Panc1 (cell line): ENCODE results near the gene MAP3K6. TPM values are rescaled to one million over a fixed set of nuclear protein-coding genes. Genes with fewer than 3 reads are reported as not detected.

Source experiments
- ATAC-seq: fragments of 200-7000 bp; cut with Tn5 transposase; 2 replicates; pipeline ENCODE4 v1.9.1; 2020; ENCODE audit warnings: mild to moderate bottlenecking, moderate library complexity
- BruUV-seq: library from RNA; stranded (reverse); fragments of 400-500 nt; replicated peaks from 2 replicates; lab custom pipeline; 2021; lab: Mats Ljungman, UMichigan
- CTCF ChIA-PET: fragments of 300-600 bp; sonication (Branson Sonifier 250); formaldehyde crosslinking; loops from one replicate; lab custom pipeline; 2022; ENCODE audit warnings: antibody characterized with exemption; lab: Charles Lee
- POLR2A ChIA-PET: fragments of 300-600 bp; sonication (Branson Sonifier 250); formaldehyde crosslinking; loops from one replicate; lab custom pipeline; 2022; ENCODE audit warnings: antibody characterized with exemption; lab: Charles Lee
- DNase-seq: peaks from one replicate; pipeline ENCODE4 v3.0.0-alpha.2; 2010; ENCODE audit warnings: low read depth, low spot score
- H3K27ac ChIP-seq: 2 replicates; pipeline ENCODE4 v1.5.1; 2011; ENCODE audit warnings: mild to moderate bottlenecking, low read length, inconsistent platforms
- H3K27me3 ChIP-seq: fragments of 200-500 bp; sonication (Bioruptor generic); 2 replicates; pipeline ENCODE4 v1.6.0; 2014; ENCODE audit warnings: low read length, inconsistent platforms; ENCODE audit not compliant: control insufficient read depth, insufficient read depth
- H3K36me3 ChIP-seq: fragments of 200-500 bp; sonication (Bioruptor generic); 2 replicates; pipeline ENCODE4 v1.5.1; 2014; ENCODE audit warnings: inconsistent platforms, mild to moderate bottlenecking, low read length, moderate library complexity; ENCODE audit not compliant: control insufficient read depth, insufficient read depth
- H3K4me1 ChIP-seq: 2 replicates; pipeline ENCODE4 v1.5.1; 2011; ENCODE audit warnings: inconsistent platforms, mild to moderate bottlenecking, low read length, moderate library complexity; ENCODE audit not compliant: control insufficient read depth, insufficient read depth
- H3K4me3 ChIP-seq, 2 experiments: 2 replicates each; pipeline ENCODE4 v1.5.1; 2011 to 2012; ENCODE audit warnings: low read depth in 2 of 2, low read length in 2 of 2, mild to moderate bottlenecking in 2 of 2, inconsistent platforms in 1 of 2, moderate library complexity in 1 of 2
- H3K9me3 ChIP-seq: fragments of 200-500 bp; sonication (Bioruptor generic); 2 replicates; pipeline ENCODE4 v1.5.1; 2014; ENCODE audit warnings: low read depth, mild to moderate bottlenecking, inconsistent platforms, low read length, moderate library complexity; ENCODE audit not compliant: control insufficient read depth, insufficient read depth
- POLR2AphosphoS5 ChIP-seq: IDR thresholded peaks from 2 replicates; pipeline ENCODE4 v1.6.1; 2012; ENCODE audit warnings: mild to moderate bottlenecking, low read depth, low read length, moderate library complexity
- REST ChIP-seq, 2 experiments: IDR thresholded peaks; 2 replicates each; pipeline ENCODE4 v1.6.1; 2011 to 2012; ENCODE audit warnings: low read depth in 2 of 2, control low read depth in 1 of 2, low read length in 1 of 2, mild to moderate bottlenecking in 1 of 2, moderate library complexity in 1 of 2; ENCODE audit not compliant: insufficient read depth in 1 of 2
- SIN3A ChIP-seq: IDR thresholded peaks from 2 replicates; pipeline ENCODE4 v1.6.1; 2012; ENCODE audit warnings: low read depth, mild to moderate bottlenecking, low read length, moderate library complexity, borderline replicate concordance; ENCODE audit not compliant: insufficient read depth
- TCF7L2 ChIP-seq: IDR thresholded peaks from 2 replicates; pipeline ENCODE4 v1.6.1; 2011; ENCODE audit warnings: mild to moderate bottlenecking, low read depth, low read length, inconsistent platforms
- in situ Hi-C: cut with HindIII; loops from 2 replicates; pipeline ENCODE4 v1.10.0; 2016; ENCODE audit warnings: low sequenced_read_pairs, low pct_unique_long_range_greater_than_20kb
- intact Hi-C: fragments of 100-400 bp; cut with micrococcal nuclease; formaldehyde crosslinking; loops from one replicate; pipeline ENCODE4 v1.10.0; 2022; ENCODE audit not compliant: unreplicated experiment
- total RNA-seq: library from RNA; stranded (reverse); gene quantifications from one replicate; pipeline ENCODE4 v1.2.1, GENCODE V29; 2021; ENCODE audit not compliant: unreplicated experiment
- TF ChIP-seq, protein P1 (sequence below): fragments of 450-650 bp; IDR thresholded peaks from 2 replicates; pipeline ENCODE4 v1.5.1; 2017; ENCODE audit warnings: mild to moderate bottlenecking

MAP3K6 gene
- total RNA-seq, 1 experiment from 2014 or later: 56.9 TPM

DNA sequence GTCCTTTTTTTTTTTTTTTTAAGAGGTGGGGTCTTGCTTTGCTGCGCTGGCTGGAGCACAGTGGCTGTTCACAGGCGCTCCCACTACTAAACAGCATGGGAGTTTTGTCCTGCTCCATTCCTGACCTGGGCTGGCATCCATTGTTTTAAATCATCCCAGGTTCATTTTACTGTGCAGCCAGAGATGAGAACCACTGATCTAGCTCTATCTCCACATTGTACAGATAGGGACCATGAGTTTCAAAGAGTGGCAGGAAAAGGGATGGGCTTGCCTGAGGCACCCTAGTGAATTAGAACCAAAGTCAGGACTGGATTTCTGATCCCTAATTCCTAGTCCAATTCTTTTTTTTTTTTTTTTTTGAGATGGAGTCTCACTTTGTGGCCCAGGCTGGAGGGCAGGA lies 52.0 kb downstream of the MAP3K6 start:
- no peak overlapping the region for H3K4me3 ChIP-seq
- ATAC-seq (no peak), DNase-seq (no peak)
- POLR2A ChIA-PET: no interaction called here
- CTCF ChIA-PET: interaction anchor here (0.7 kb wide), 1 partner anchor 8 kb away, joined by 4 read pairs; no protein-coding TSS in a partner anchor
- H3K36me3 ChIP-seq: no peaks in the 10 kb centered on the region
- intact Hi-C loops (no loop called here), in situ Hi-C loops (no loop called here)
- no TSS peak for BruUV-seq
- no peaks in the 10 kb centered on the region for H3K27me3 ChIP-seq
- no peaks in the 10 kb centered on the region for H3K4me1 ChIP-seq
- no peaks in the 10 kb centered on the region for H3K9me3 ChIP-seq
- no peak overlapping the region for H3K27ac ChIP-seq
- TF ChIP-seq REST (IDR thresholded peaks at IDR 0.05; ENCODE audit: insufficient read depth in 1 of 2, low read depth in 2 of 2, low read length in 1 of 2) (no peak), POLR2AphosphoS5 (no peak), TCF7L2 (no peak), SIN3A (no peak)
- TF ChIP-seq, protein P1, sequence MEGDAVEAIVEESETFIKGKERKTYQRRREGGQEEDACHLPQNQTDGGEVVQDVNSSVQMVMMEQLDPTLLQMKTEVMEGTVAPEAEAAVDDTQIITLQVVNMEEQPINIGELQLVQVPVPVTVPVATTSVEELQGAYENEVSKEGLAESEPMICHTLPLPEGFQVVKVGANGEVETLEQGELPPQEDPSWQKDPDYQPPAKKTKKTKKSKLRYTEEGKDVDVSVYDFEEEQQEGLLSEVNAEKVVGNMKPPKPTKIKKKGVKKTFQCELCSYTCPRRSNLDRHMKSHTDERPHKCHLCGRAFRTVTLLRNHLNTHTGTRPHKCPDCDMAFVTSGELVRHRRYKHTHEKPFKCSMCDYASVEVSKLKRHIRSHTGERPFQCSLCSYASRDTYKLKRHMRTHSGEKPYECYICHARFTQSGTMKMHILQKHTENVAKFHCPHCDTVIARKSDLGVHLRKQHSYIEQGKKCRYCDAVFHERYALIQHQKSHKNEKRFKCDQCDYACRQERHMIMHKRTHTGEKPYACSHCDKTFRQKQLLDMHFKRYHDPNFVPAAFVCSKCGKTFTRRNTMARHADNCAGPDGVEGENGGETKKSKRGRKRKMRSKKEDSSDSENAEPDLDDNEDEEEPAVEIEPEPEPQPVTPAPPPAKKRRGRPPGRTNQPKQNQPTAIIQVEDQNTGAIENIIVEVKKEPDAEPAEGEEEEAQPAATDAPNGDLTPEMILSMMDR: no peak

- H3K36me3 ChIP-seq: no peaks in the 10 kb centered on the region
- intact Hi-C loops: no loop called here
- no peaks in the 10 kb centered on the region for H3K9me3 ChIP-seq
- H3K27ac ChIP-seq: no peak overlapping the region
- no peaks in the 10 kb centered on the region for H3K27me3 ChIP-seq
- no peak for TF ChIP-seq REST (IDR thresholded peaks at IDR 0.05; ENCODE audit: insufficient read depth in 1 of 2, low read depth in 2 of 2, low read length in 1 of 2)
- TF ChIP-seq SIN3A: no peak
- TF ChIP-seq, protein P1: no peak
- in situ Hi-C loops: no loop called here
- H3K4me1 ChIP-seq: no peaks in the 10 kb centered on the region
- H3K4me3 ChIP-seq: no peak overlapping the region
- CTCF ChIA-PET: no interaction called here
- DNase-seq: no peak
- POLR2A ChIA-PET: no interaction called here
- ATAC-seq: no peak
- no TSS peak for BruUV-seq
These were observed 52.6 kb downstream of the MAP3K6 start for GRCh38 chr1:27314169-27314568.
